Measurements from ENCODE around the gene SPEM3.
"Not testable (repeated sequence)": the region's sequence is repeated elsewhere in the genome, so short reads cannot be mapped to it uniquely, and the experiment has no call there.

Gene SPEM3

DNA sequence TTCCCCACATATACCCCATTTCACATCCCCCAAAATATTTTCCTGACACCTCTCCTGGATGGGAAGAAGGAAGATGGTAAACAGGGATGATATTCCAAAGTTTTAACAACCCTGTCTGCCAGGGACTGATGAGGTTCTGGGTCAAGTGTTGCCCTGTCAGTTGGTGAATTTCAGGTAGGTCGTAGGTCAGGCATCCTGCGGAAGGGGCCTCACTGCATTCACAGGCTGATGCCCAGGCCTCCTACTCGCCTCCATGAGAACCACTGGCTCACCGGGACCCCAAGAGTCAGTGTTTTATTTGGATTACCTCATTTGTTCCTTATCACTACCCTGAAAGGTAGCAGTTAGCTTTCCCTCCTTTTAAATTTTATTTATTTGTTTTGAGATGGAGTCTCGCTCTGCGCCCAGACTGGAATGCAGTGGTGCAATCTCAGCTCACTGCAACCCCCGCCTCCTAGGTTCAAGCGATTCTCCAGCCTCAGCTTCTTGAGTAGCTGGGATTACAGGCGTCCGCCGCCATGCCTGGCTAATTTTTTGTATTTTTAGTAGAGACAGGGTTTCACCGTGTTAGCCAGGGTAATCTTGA is 40.2 kb downstream of the SPEM3 start:
- no peak for TF ChIP-seq CTCF (IDR thresholded peaks at IDR 0.05; ENCODE audit: control extremely low read depth, extremely low read depth, low read depth, missing control alignments)
- no peak for DNase-seq (ENCODE audit: extremely low spot score)
- ChIA-PET CTCF (interaction anchor here (1.5 kb wide), 2 partner anchors 32 to 47 kb away, joined by 3 to 4 read pairs; no protein-coding TSS in a partner anchor), POLR2A (no interaction called here)

- POLR2A ChIA-PET; DNase-seq (ENCODE audit: extremely low spot score): not testable (repeated sequence)
- CTCF ChIA-PET = interaction anchor here (1.0 to 1.5 kb wide), 3 partner anchors 11 to 46 kb away, joined by 3 to 4 read pairs (median 3); no protein-coding TSS in a partner anchor
Measured at GRCh38 chr17:7469843-7470242, 41.2 kb downstream of the SPEM3 start.

DNA sequence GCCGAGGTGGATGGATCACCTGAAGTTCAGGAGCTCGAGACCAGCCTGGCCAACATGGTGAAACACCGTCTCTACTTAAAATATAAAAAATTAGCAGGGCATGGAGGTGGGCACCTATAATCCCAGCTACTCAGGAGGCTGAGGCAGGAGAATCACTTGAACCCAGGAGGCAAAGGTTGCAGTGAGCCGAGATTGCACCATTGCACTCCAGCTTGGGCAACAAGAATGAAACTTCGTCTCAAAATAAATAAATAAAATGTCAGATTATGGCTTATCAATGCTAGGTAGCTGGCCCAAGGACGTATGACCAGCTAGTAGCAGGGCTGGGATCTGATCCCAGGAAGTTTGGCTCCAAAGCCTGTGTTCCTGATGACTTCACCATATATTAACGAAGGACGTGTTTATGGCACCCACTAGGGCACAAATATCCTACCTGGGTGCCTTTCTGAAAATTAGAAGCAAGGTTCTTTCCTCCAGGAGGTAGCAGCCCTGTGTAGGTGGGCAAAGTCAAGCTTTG is 41.9 kb downstream of the SPEM3 start:
- POLR2A ChIA-PET = not testable (repeated sequence)
- CTCF ChIA-PET = interaction anchor here (1.0 to 1.8 kb wide), 4 partner anchors 12 to 44 kb away, joined by 3 to 4 read pairs (median 4); no protein-coding TSS in a partner anchor

GRCh38 chr17:7471729-7472128 is 43.1 kb downstream of the SPEM3 start:
- no peak for DNase-seq (ENCODE audit: extremely low spot score)
- POLR2A ChIA-PET = no interaction called here
- CTCF ChIA-PET = interaction anchor here (1.8 kb wide), 1 partner anchor 35 kb away, joined by 4 read pairs; no protein-coding TSS in a partner anchor
- TF ChIP-seq CTCF (IDR thresholded peaks at IDR 0.05; ENCODE audit: control extremely low read depth, extremely low read depth, low read depth, missing control alignments) = no peak

More for the DNA sequence above, 41.9 kb downstream of the SPEM3 start:
- not testable (repeated sequence) for DNase-seq (ENCODE audit: extremely low spot score)

- not testable (repeated sequence) for DNase-seq (ENCODE audit: extremely low spot score)
- ChIA-PET POLR2A (interaction anchor here (0.6 kb wide), 1 partner anchor 105 kb away, joined by 7 read pairs; no protein-coding TSS in a partner anchor), CTCF (interaction anchor here (1.7 to 2.3 kb wide), 3 partner anchors 8 to 86 kb away, joined by 6 to 10 read pairs (median 7); partner anchors contain the start of gene TMEM102)
Measured at GRCh38 chr17:7474767-7475166, 46.1 kb downstream of the SPEM3 start.

- DNase-seq (ENCODE audit: extremely low spot score) = no peak
Measured at GRCh38 chr17:7475764-7476422, 47.2 kb downstream of the SPEM3 start.

DNA sequence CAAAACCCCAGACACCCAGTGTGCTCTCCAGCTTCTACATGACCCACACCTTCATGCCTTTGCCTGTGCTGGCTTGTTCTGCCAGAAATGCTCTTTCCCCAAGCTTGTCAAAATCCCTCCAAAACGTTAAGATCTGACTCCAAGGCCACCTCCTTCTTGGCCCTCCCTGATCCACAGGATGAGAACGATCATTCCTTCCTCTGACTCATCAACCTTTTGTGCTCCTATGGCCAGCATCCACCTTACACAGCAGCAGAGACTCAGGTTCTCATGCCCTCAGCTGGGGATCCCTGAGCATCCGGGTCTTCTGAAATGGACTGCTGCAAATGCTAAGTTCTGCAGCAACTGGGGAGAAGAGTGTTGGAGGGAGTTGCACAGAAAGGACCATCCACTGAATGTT is 47.8 kb downstream of the SPEM3 start:
- ChIA-PET CTCF (interaction anchor here (1.2 to 2.3 kb wide), 6 partner anchors 10 to 84 kb away, joined by 4 to 10 read pairs (median 6); partner anchors contain the start of gene TMEM102), POLR2A (interaction anchor here (1.6 kb wide), 1 partner anchor 8 kb away, joined by 10 read pairs; the partner anchor contains the start of gene POLR2A)
- no peak for TF ChIP-seq CTCF (IDR thresholded peaks at IDR 0.05; ENCODE audit: control extremely low read depth, extremely low read depth, low read depth, missing control alignments)
- DNase-seq (ENCODE audit: extremely low spot score) = no peak

More at GRCh38 chr17:7475764-7476422, 47.2 kb downstream of the SPEM3 start:
- no peak for TF ChIP-seq CTCF (IDR thresholded peaks at IDR 0.05; ENCODE audit: control extremely low read depth, extremely low read depth, low read depth, missing control alignments)
- POLR2A ChIA-PET = interaction anchor here (1.6 kb wide), 1 partner anchor 9 kb away, joined by 10 read pairs; the partner anchor contains the start of gene POLR2A
- CTCF ChIA-PET = interaction anchor here (1.1 to 2.3 kb wide), 7 partner anchors 9 to 85 kb away, joined by 4 to 10 read pairs (median 6); partner anchors contain the start of gene TMEM102

All from GM10248 (cell line).